IPS-18a (cell line): Measurements from ENCODE around the gene PFKFB3.
"Not testable (repeated sequence)": the region's sequence is repeated elsewhere in the genome, so short reads cannot be mapped to it uniquely, and the experiment has no call there.

Experiments used
- H3K27ac ChIP-seq: one replicate; pipeline ENCODE4 v1.5.1; 2013; ENCODE audit warnings: low read length
- H3K27me3 ChIP-seq: one replicate; pipeline ENCODE4 v1.6.1; 2013; ENCODE audit warnings: mild to moderate bottlenecking, low read length; ENCODE audit not compliant: control insufficient read depth, insufficient read depth
- H3K36me3 ChIP-seq: one replicate; pipeline ENCODE4 v1.6.1; 2013; ENCODE audit warnings: low read depth, low read length; ENCODE audit not compliant: control insufficient read depth
- H3K4me1 ChIP-seq: one replicate; pipeline ENCODE4 v1.6.1; 2013; ENCODE audit warnings: low read depth, low read length; ENCODE audit not compliant: control insufficient read depth
- H3K4me3 ChIP-seq: one replicate; pipeline ENCODE4 v1.5.1; 2013; ENCODE audit warnings: low read length
- H3K9ac ChIP-seq: one replicate; pipeline ENCODE4 v1.6.1; 2013; ENCODE audit warnings: mild to moderate bottlenecking, low read length, moderate library complexity
- H3K9me3 ChIP-seq: one replicate; pipeline ENCODE4 v1.6.1; 2013; ENCODE audit warnings: low read depth, low read length; ENCODE audit not compliant: control insufficient read depth

PFKFB3 gene

GRCh38 chr10:6180480-6181110 is 22.1 kb upstream of the PFKFB3 start:
- no peaks in the 10 kb centered on the region for H3K4me1 ChIP-seq
- H3K36me3 ChIP-seq: no peaks in the 10 kb centered on the region
- H3K9me3 ChIP-seq: no peaks in the 10 kb centered on the region
- H3K4me3 ChIP-seq: no peak overlapping the region
- H3K27ac ChIP-seq: no peak overlapping the region
- no peak overlapping the region for H3K9ac ChIP-seq
- no peaks in the 10 kb centered on the region for H3K27me3 ChIP-seq

GRCh38 chr10:6181249-6181648 is 21.5 kb upstream of the PFKFB3 start:
- H3K36me3 ChIP-seq: no peaks in the 10 kb centered on the region

DNA sequence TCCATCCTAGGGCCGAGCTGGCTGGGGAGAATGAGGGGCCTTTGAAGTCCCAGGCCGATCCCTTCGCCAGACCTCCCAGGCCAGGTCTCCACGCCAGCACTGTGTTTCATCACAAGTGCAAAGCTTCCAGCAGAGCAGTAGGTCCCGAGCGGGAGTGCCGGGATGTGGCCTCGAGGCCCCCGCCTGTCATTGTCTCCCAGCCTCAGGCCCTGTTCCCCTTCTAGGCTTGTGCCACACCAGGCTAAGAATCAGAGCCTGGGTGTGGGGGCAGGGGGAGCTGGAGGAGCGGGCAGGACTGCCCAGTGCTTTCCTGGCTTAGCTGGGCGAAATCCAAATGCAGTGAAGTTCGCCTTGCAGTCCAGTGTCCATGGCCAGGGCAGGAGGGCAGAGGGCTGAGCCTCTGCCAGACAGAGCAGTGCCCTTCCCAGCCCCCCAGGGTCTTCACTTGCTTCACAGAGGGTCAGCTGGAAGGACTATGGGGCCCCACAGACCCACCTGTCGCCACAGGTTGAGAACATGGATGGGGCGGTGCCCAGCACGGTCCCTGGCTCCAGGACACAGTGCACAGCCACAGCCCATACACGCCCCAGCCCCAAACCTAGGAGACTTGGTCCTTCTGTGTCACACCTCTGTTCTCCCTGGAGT is 20.2 kb upstream of the PFKFB3 start:
- no peaks in the 10 kb centered on the region for H3K27me3 ChIP-seq
- no peak overlapping the region for H3K9ac ChIP-seq
- no peaks in the 10 kb centered on the region for H3K4me1 ChIP-seq
- no peaks in the 10 kb centered on the region for H3K36me3 ChIP-seq
- H3K27ac ChIP-seq: no peak overlapping the region
- H3K9me3 ChIP-seq: no peaks in the 10 kb centered on the region
- no peak overlapping the region for H3K4me3 ChIP-seq

More at GRCh38 chr10:6181249-6181648, 21.5 kb upstream of the PFKFB3 start:
- H3K4me3 ChIP-seq: no peak overlapping the region
- no peaks in the 10 kb centered on the region for H3K27me3 ChIP-seq
- H3K9ac ChIP-seq: no peak overlapping the region
- no peaks in the 10 kb centered on the region for H3K9me3 ChIP-seq
- H3K4me1 ChIP-seq: no peaks in the 10 kb centered on the region
- no peak overlapping the region for H3K27ac ChIP-seq

DNA sequence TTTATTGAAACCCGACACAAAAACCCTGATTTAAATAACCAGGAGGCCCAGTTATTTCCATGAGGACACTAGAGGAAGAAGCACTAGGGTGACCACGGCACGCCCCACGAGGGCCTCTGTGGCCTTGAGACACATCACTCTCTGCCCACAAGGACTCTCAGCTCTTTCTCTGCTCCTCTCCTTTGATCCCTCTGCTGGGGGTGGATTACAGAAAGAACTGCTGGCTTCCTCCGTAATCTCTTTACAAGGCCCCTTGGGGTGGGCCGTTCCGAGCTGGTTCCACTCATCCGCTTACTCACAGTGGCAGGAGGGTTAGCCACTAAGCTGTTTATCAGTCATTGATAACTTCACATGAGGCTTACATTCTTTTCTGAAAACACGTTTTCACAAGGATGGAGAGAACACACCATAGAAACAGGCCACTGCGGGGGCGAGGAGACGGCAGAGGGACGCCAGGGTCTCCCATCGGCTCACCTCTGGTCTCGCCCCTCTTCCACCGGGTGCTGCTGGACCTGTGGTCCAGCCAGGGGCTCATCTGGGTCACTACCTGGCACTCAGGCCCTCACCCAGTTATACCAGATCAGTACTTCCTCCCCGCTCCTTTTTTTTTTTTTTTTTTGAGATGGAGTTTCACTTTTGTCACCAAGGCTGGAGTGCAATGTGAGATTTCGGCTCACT is 17.6 kb upstream of the PFKFB3 start:
- Histone ChIP-seq H3K4me3 (no peak overlapping the region), H3K27me3 (no peaks in the 10 kb centered on the region), H3K9ac (no peak overlapping the region), H3K36me3 (no peaks in the 10 kb centered on the region), H3K4me1 (no peaks in the 10 kb centered on the region), H3K27ac (no peak overlapping the region), H3K9me3 (no peaks in the 10 kb centered on the region)

- Histone ChIP-seq H3K27me3 (no peaks in the 10 kb centered on the region), H3K4me3 (no peak overlapping the region), H3K9ac (no peak overlapping the region), H3K9me3 (no peaks in the 10 kb centered on the region), H3K36me3 (no peaks in the 10 kb centered on the region), H3K4me1 (no peaks in the 10 kb centered on the region), H3K27ac (no peak overlapping the region)
Measured at GRCh38 chr10:6186894-6187256, 15.9 kb upstream of the PFKFB3 start.

DNA sequence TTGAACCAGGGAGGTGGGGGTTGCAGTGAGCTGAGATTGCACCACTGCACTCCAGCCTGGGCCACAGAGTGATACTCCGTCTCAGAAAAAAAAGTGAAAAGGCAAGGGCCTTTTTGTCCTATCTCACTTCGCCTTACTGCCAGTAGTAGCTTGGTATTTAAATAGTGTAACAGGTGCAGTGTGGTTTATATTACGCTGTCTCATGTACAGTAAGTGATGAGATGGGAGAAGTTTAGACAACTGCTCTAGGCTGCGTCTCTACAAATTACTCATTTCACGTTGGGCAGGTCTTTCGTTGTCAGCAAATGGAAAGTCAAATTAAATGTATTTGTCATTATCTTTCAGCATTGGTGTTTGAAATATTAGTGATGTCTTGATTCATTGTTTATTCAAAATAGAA is 15.5 kb upstream of the PFKFB3 start:
- Histone ChIP-seq H3K4me3 (no peak overlapping the region), H3K4me1 (no peaks in the 10 kb centered on the region), H3K9ac (no peak overlapping the region), H3K36me3 (no peaks in the 10 kb centered on the region), H3K9me3 (no peaks in the 10 kb centered on the region), H3K27me3 (no peaks in the 10 kb centered on the region), H3K27ac (no peak overlapping the region)

DNA sequence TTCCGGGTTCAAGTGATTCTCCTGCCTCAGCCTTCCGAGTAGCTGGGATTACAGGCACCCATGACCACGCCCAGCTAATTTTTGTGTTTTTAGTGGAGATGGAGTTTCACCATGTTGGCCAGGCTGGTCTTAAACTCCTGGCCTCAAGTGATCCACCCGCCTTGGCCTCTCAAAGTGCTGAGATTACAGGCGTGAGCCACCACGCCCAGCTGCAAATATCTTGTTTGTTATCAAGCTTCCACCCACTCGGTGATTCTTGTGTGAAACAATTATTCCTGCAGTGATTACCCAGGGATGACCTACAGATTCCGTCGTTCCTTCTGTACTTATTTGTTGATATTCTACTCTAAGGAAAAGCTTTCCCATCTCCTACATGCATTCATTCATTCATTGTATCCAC is 12.7 kb upstream of the PFKFB3 start:
- not testable (repeated sequence) for H3K4me1 ChIP-seq, H3K36me3 ChIP-seq, H3K9ac ChIP-seq, H3K27ac ChIP-seq, H3K9me3 ChIP-seq, H3K27me3 ChIP-seq, H3K4me3 ChIP-seq

GRCh38 chr10:6191147-6191546 is 11.6 kb upstream of the PFKFB3 start:
- Histone ChIP-seq H3K27me3 (no peaks in the 10 kb centered on the region), H3K4me3 (no peak overlapping the region), H3K27ac (no peak overlapping the region), H3K9ac (no peak overlapping the region), H3K4me1 (no peaks in the 10 kb centered on the region), H3K9me3 (no peaks in the 10 kb centered on the region), H3K36me3 (no peaks in the 10 kb centered on the region)

- Histone ChIP-seq H3K9ac (no peak overlapping the region), H3K4me3 (no peak overlapping the region), H3K27ac (no peak overlapping the region), H3K9me3 (no peaks in the 10 kb centered on the region), H3K4me1 (no peaks in the 10 kb centered on the region), H3K36me3 (no peaks in the 10 kb centered on the region), H3K27me3 (no peaks in the 10 kb centered on the region)
Measured at GRCh38 chr10:6191569-6191968, 11.2 kb upstream of the PFKFB3 start.

DNA sequence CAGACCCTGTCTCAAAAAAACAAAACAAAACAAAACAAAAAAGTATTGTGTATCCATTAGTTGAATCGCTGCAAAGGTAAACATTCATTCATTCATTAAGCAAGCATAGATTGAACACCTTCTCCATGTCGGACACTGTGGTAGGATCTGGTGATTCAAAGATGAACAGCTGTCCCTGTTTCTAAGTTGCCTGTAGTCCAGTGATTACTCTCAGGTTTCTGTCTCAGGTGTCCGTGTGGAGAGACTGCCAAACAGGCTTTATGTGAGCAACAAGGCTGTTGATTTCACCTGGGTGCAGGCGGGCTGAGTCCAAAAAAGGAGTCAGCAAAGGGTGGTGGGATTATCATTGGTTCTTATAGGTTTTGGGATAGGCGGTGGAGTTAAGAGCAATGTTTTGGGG is 9.4 kb upstream of the PFKFB3 start:
- H3K4me3 ChIP-seq, H3K4me1 ChIP-seq, H3K9me3 ChIP-seq, H3K36me3 ChIP-seq, H3K9ac ChIP-seq, H3K27ac ChIP-seq: not testable (repeated sequence)
- H3K27me3 ChIP-seq: peaks cover 13% of the 10 kb centered on the region

GRCh38 chr10:6194311-6194710 is 8.4 kb upstream of the PFKFB3 start:
- H3K27ac ChIP-seq: no peak overlapping the region
- H3K9me3 ChIP-seq: no peaks in the 10 kb centered on the region
- H3K4me3 ChIP-seq: no peak overlapping the region
- H3K27me3 ChIP-seq: peaks cover 22% of the 10 kb centered on the region
- H3K36me3 ChIP-seq: no peaks in the 10 kb centered on the region
- no peaks in the 10 kb centered on the region for H3K4me1 ChIP-seq
- no peak overlapping the region for H3K9ac ChIP-seq

- Histone ChIP-seq H3K9me3 (no peaks in the 10 kb centered on the region), H3K4me1 (no peaks in the 10 kb centered on the region), H3K27ac (no peak overlapping the region), H3K9ac (no peak overlapping the region), H3K27me3 (peaks cover 33% of the 10 kb centered on the region), H3K4me3 (no peak overlapping the region), H3K36me3 (no peaks in the 10 kb centered on the region)
Measured at GRCh38 chr10:6195376-6195775, 7.4 kb upstream of the PFKFB3 start.
